Measurements from ENCODE around the gene EWSR1. TPM values are rescaled to one million over a fixed set of nuclear protein-coding genes. Genes with fewer than 3 reads are reported as not detected.
A peak's percentile ranks its signal among the peaks of the same experiment; 100 is the strongest.
"Not testable (repeated sequence)": the region's sequence is repeated elsewhere in the genome, so short reads cannot be mapped to it uniquely, and the experiment has no call there.

The EWSR1 gene, protein sequence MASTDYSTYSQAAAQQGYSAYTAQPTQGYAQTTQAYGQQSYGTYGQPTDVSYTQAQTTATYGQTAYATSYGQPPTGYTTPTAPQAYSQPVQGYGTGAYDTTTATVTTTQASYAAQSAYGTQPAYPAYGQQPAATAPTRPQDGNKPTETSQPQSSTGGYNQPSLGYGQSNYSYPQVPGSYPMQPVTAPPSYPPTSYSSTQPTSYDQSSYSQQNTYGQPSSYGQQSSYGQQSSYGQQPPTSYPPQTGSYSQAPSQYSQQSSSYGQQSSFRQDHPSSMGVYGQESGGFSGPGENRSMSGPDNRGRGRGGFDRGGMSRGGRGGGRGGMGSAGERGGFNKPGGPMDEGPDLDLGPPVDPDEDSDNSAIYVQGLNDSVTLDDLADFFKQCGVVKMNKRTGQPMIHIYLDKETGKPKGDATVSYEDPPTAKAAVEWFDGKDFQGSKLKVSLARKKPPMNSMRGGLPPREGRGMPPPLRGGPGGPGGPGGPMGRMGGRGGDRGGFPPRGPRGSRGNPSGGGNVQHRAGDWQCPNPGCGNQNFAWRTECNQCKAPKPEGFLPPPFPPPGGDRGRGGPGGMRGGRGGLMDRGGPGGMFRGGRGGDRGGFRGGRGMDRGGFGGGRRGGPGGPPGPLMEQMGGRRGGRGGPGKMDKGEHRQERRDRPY
- total RNA-seq (100 to 1,000 TPM; 249 to 366 (median 273) TPM), polyA plus RNA-seq (100 to 1,000 TPM; 189 to 195 TPM), total RNA-seq (324 reads per million, percentile 96 among the genes with 10 or more reads in this experiment)

- Histone ChIP-seq H3K36me3 (ENCODE audit: control insufficient read depth in 2 of 3, insufficient read depth in 3 of 3, low read length in 3 of 3) (peaks cover 0 to 32% (median 5%) of the 10 kb centered on the region in 3 experiments), H3K9me3 (ENCODE audit: control insufficient read depth in 2 of 3, low read length in 3 of 3) (no peaks in the 10 kb centered on the region), H3K4me3 (ENCODE audit: low read length) (peak within 1 kb of the TSS; percentile 96), H3K27ac (ENCODE audit: low read depth, low read length) (peak within 1 kb of the TSS; percentile 98), H3K4me1 (ENCODE audit: control insufficient read depth in 2 of 2, insufficient read depth in 2 of 2, low read length in 2 of 2) (peaks cover 39 to 41% of the 10 kb centered on the region in 2 donors), H3K27me3 (ENCODE audit: control insufficient read depth in 2 of 2, insufficient read depth in 2 of 2, low read length in 2 of 2) (no peaks in the 10 kb centered on the region)
- peak; percentile 94 for ATAC-seq
- H3K27ac Mint-ChIP-seq = peak within 1 kb of the TSS; percentile 97 to 100 (median 99)
- ChIA-PET CTCF (no interaction called here), POLR2A (interaction anchor here (0.5 to 1.0 kb wide), 3 partner anchors 44 to 826 kb away, joined by 3 to 4 read pairs (median 3); no protein-coding TSS in a partner anchor)
- peaks cover 0 to 6% (median 0%) of the 10 kb centered on the region in 11 donors for H3K9me3 Mint-ChIP-seq
- DNase-seq = peak; percentile 90 to 100 (median 97)
- H3K4me3 Mint-ChIP-seq = peak within 1 kb of the TSS; percentile 93 to 100 (median 96)
- intact Hi-C loops (cut with micrococcal nuclease) = loop anchor here (1.0 to 10.0 kb wide), 16 partner anchors 34 to 1349 kb away; partner anchors contain the start of genes CCDC117 (in 2 of the 2), HSCB (in 2 of the 2), GAS2L1 (in 1 of the 2) and MTMR3 (in 1 of the 2)
- H3K4me1 Mint-ChIP-seq = peaks cover 45 to 60% (median 54%) of the 10 kb centered on the region in 7 donors
- H3K27me3 Mint-ChIP-seq = peaks cover 0 to 5% (median 0%) of the 10 kb centered on the region in 5 donors
- H3K36me3 Mint-ChIP-seq = peaks cover 8 to 44% (median 20%) of the 10 kb centered on the region in 5 donors
Observed at GRCh38 chr22:29267858-29268510, at the start of gene EWSR1, which contains the start of gene RHBDD3. TSS of gene EWSR1 (plus strand) at chr22:29268268. CDS start at chr22:29268337, 69 bp downstream. TSS of gene RHBDD3 (minus strand) at chr22:29267981. CDS start at chr22:29265626, 2,355 bp downstream.

DNA sequence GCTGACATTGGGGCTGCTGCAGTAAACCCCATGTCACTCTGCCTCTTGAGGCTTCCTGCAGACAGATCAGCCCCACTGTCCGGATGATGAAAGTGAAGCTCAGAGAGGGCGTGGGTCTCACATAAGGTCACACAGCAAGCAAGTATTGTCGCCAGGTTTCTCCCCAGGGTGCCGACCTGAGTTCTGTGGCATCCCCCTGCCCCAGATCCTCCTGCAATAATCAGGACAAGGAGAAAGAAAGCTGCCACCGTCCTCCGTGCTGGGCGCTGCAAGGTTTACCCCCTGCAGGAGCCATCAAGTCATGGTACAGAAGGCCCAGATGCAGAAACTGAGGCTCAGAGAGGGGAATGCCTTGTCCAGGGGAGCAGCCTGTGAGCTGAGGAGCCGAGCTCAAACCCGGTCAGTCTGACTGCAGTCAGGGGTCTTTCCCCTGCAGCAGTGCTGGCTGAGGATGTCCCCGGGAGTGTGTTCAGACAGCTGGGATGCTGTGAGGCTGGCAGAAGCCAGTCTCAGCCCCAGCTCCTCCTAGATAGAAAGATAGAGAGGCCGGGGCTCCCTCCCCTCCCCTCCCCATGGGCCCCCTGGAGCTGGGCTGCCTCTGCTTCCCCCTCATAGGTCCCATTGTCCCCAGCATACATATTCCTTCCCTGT, 49.2 kb upstream of the EWSR1 start:
- no peak overlapping the region for H3K27ac Mint-ChIP-seq
- Histone ChIP-seq H3K27me3 (ENCODE audit: control insufficient read depth in 2 of 2, insufficient read depth in 2 of 2, low read length in 2 of 2) (no peaks in the 10 kb centered on the region), H3K4me1 (ENCODE audit: control insufficient read depth in 2 of 2, insufficient read depth in 2 of 2, low read length in 2 of 2) (no peaks in the 10 kb centered on the region), H3K9me3 (ENCODE audit: control insufficient read depth in 2 of 3, low read length in 3 of 3) (no peaks in the 10 kb centered on the region), H3K27ac (ENCODE audit: low read depth, low read length) (no peak overlapping the region), H3K4me3 (ENCODE audit: low read length) (no peak overlapping the region), H3K36me3 (ENCODE audit: control insufficient read depth in 2 of 3, insufficient read depth in 3 of 3, low read length in 3 of 3) (no peaks in the 10 kb centered on the region)
- intact Hi-C loops (cut with micrococcal nuclease) = no loop called here
- H3K9me3 Mint-ChIP-seq = no peaks in the 10 kb centered on the region
- CTCF ChIA-PET = no interaction called here
- H3K4me1 Mint-ChIP-seq = no peaks in the 10 kb centered on the region
- no peak for ATAC-seq
- no peak for DNase-seq
- no peaks in the 10 kb centered on the region for H3K36me3 Mint-ChIP-seq
- H3K27me3 Mint-ChIP-seq = no peaks in the 10 kb centered on the region
- H3K4me3 Mint-ChIP-seq = no peak overlapping the region
- POLR2A ChIA-PET = no interaction called here

DNA sequence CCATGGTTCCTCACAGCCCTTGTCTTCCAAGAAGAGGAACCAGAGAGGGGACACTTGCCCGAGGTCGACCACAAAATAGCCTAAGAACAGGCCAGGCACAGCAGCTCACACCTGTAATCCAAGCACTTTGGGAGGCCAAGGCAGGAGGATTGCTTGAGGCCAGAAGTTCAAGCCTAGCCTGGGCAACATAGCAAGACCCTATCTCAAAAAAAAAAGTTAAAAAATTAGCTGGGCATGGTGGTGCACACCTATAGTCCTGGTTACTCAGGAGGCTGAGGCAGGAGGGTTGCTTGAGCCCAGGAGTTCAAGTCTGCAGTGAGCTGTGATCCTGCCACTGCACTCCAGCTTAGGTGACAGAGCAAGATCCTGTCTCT, 48.7 kb upstream of the EWSR1 start:
- H3K36me3 Mint-ChIP-seq; H3K27me3 Mint-ChIP-seq; H3K27ac Mint-ChIP-seq; H3K27me3 ChIP-seq (ENCODE audit: control insufficient read depth in 2 of 2, insufficient read depth in 2 of 2, low read length in 2 of 2); ATAC-seq; H3K4me3 ChIP-seq (ENCODE audit: low read length); H3K4me1 Mint-ChIP-seq; H3K9me3 ChIP-seq (ENCODE audit: control insufficient read depth in 2 of 3, low read length in 3 of 3); H3K36me3 ChIP-seq (ENCODE audit: control insufficient read depth in 2 of 3, insufficient read depth in 3 of 3, low read length in 3 of 3); H3K27ac ChIP-seq (ENCODE audit: low read depth, low read length); CTCF ChIA-PET; H3K4me1 ChIP-seq (ENCODE audit: control insufficient read depth in 2 of 2, insufficient read depth in 2 of 2, low read length in 2 of 2); DNase-seq; intact Hi-C loops (cut with micrococcal nuclease); POLR2A ChIA-PET; H3K9me3 Mint-ChIP-seq; H3K4me3 Mint-ChIP-seq: not testable (repeated sequence)

GRCh38 chr22:29219881-29220670, 48.0 kb upstream of the EWSR1 start:
- no peak overlapping the region for H3K4me3 Mint-ChIP-seq
- Histone ChIP-seq H3K36me3 (ENCODE audit: control insufficient read depth in 2 of 3, insufficient read depth in 3 of 3, low read length in 3 of 3) (no peaks in the 10 kb centered on the region), H3K4me3 (ENCODE audit: low read length) (no peak overlapping the region), H3K27ac (ENCODE audit: low read depth, low read length) (no peak overlapping the region), H3K4me1 (ENCODE audit: control insufficient read depth in 2 of 2, insufficient read depth in 2 of 2, low read length in 2 of 2) (no peaks in the 10 kb centered on the region), H3K27me3 (ENCODE audit: control insufficient read depth in 2 of 2, insufficient read depth in 2 of 2, low read length in 2 of 2) (no peaks in the 10 kb centered on the region), H3K9me3 (ENCODE audit: control insufficient read depth in 2 of 3, low read length in 3 of 3) (no peaks in the 10 kb centered on the region)
- no peaks in the 10 kb centered on the region for H3K9me3 Mint-ChIP-seq
- POLR2A ChIA-PET = no interaction called here
- no peak for DNase-seq
- no peaks in the 10 kb centered on the region for H3K27me3 Mint-ChIP-seq
- H3K36me3 Mint-ChIP-seq = no peaks in the 10 kb centered on the region
- ATAC-seq = no peak
- H3K27ac Mint-ChIP-seq = no peak overlapping the region
- H3K4me1 Mint-ChIP-seq = no peaks in the 10 kb centered on the region
- CTCF ChIA-PET = no interaction called here
- intact Hi-C loops (cut with micrococcal nuclease) = no loop called here

GRCh38 chr22:29224121-29224858, 43.8 kb upstream of the EWSR1 start:
- H3K27me3 ChIP-seq (ENCODE audit: control insufficient read depth in 2 of 2, insufficient read depth in 2 of 2, low read length in 2 of 2) = no peaks in the 10 kb centered on the region
- H3K27ac Mint-ChIP-seq = no peak overlapping the region
- no peaks in the 10 kb centered on the region for H3K36me3 Mint-ChIP-seq
- intact Hi-C loops (cut with micrococcal nuclease) = no loop called here
- H3K9me3 ChIP-seq (ENCODE audit: control insufficient read depth in 2 of 3, low read length in 3 of 3) = no peaks in the 10 kb centered on the region
- ChIA-PET POLR2A (no interaction called here), CTCF (no interaction called here)
- H3K9me3 Mint-ChIP-seq = no peaks in the 10 kb centered on the region
- ATAC-seq (no peak), DNase-seq (no peak)
- no peak overlapping the region for H3K4me3 ChIP-seq (ENCODE audit: low read length)
- H3K4me1 ChIP-seq (ENCODE audit: control insufficient read depth in 2 of 2, insufficient read depth in 2 of 2, low read length in 2 of 2) = no peaks in the 10 kb centered on the region
- H3K4me1 Mint-ChIP-seq = no peaks in the 10 kb centered on the region
- H3K36me3 ChIP-seq (ENCODE audit: control insufficient read depth in 2 of 3, insufficient read depth in 3 of 3, low read length in 3 of 3) = no peaks in the 10 kb centered on the region
- H3K4me3 Mint-ChIP-seq = no peak overlapping the region
- H3K27me3 Mint-ChIP-seq = peaks cover 0 to 2% (median 0%) of the 10 kb centered on the region in 5 donors
- H3K27ac ChIP-seq (ENCODE audit: low read depth, low read length) = no peak overlapping the region
